Measurements from ENCODE around the gene SEMA5B. TPM values are rescaled to one million over a fixed set of nuclear protein-coding genes. Genes with fewer than 3 reads are reported as not detected.

Gene SEMA5B
- total and polyA plus RNA-seq, 2 of the 4 experiments (the other 2 are of a cell fraction), result not detected

- ATAC-seq (ENCODE audit: low read depth), result no peak
- no CpG with 5 or more reads among the region's 6 CpGs for WGBS, 2 experiments (ENCODE audit: extremely low coverage in 2 of 2, insufficient read length in 1 of 2)
- peaks cover 60% of the 10 kb centered on the region for H3K27me3 ChIP-seq (ENCODE audit: control insufficient read depth, insufficient read depth, low read length)
Observed at GRCh38 chr3:122923611-122924010, 104.0 kb downstream of the SEMA5B start.

More at GRCh38 chr3:122923611-122924010, 104.0 kb downstream of the SEMA5B start:
- no peak overlapping the region for H2BK15ac ChIP-seq (ENCODE audit: low read depth, low read length)
- dilution Hi-C loops (cut with HindIII; ENCODE audit: low sequenced_read_pairs, unreplicated experiment) (no loop called here), intact Hi-C loops (cut with micrococcal nuclease) (no loop called here), in situ Hi-C loops (cut with MboI; ENCODE audit: low sequenced_read_pairs) (no loop called here)
- H2BK5ac ChIP-seq (ENCODE audit: low read depth, low read length, poor library complexity, severe bottlenecking), result no peak overlapping the region
- TF ChIP-seq ELK1 (IDR thresholded peaks at IDR 0.05; ENCODE audit: borderline replicate concordance, low read depth, low read length) (no peak), MAZ (IDR thresholded peaks at IDR 0.05; ENCODE audit: borderline replicate concordance, low read depth, low read length) (no peak), CHD1 (IDR thresholded peaks at IDR 0.05; ENCODE audit: low read depth, low read length) (no peak)
- no peak overlapping the region for H3K14ac ChIP-seq (replicated peaks; ENCODE audit: low read depth, low read length)
- H4K91ac ChIP-seq (ENCODE audit: insufficient read depth, low read depth, low read length), result no peak overlapping the region
- H3K27ac ChIP-seq (ENCODE audit: insufficient read depth, low read length), result no peak overlapping the region
- H2AK9ac ChIP-seq (replicated peaks; ENCODE audit: low read depth, low read length, poor library complexity), result no peak overlapping the region
- H3K56ac ChIP-seq (ENCODE audit: extremely low read depth, insufficient read depth, low read length), result no peak overlapping the region
- no peaks in the 10 kb centered on the region for H3K79me1 ChIP-seq (ENCODE audit: low read depth in 1 of 2, low read length in 2 of 2)
- no peak overlapping the region for H3K4ac ChIP-seq (ENCODE audit: low read depth, low read length)
- H4K20me1 ChIP-seq (ENCODE audit: insufficient read depth, low read length), result no peaks in the 10 kb centered on the region
- H3K4me3 ChIP-seq (ENCODE audit: insufficient read depth, low read depth, low read length), result no peak overlapping the region
- H2AFZ ChIP-seq (replicated peaks; ENCODE audit: low read length, poor library complexity), result no peak overlapping the region
- H3K9ac ChIP-seq (ENCODE audit: low read depth, low read length), result no peak overlapping the region
- H3K9me3 ChIP-seq (ENCODE audit: control insufficient read depth, insufficient read depth, low read length), result no peaks in the 10 kb centered on the region; the same call in 1 of the 2 replicates
- ChIA-PET POLR2A (ENCODE audit: unreplicated experiment) (no interaction called here), CTCF (no interaction called here)
- H3K4me2 ChIP-seq (ENCODE audit: low read depth, low read length), result no peak overlapping the region
- H3K4me1 ChIP-seq (ENCODE audit: control insufficient read depth, insufficient read depth, low read length), result no peaks in the 10 kb centered on the region
- no peaks in the 10 kb centered on the region for H3K9me1 ChIP-seq (ENCODE audit: insufficient read depth, low read length)
- no peaks in the 10 kb centered on the region for H3K36me3 ChIP-seq (ENCODE audit: control insufficient read depth, insufficient read depth, low read length)
- H3K18ac ChIP-seq (ENCODE audit: low read depth, low read length), result no peak overlapping the region
- no peak overlapping the region for H4K8ac ChIP-seq (ENCODE audit: low read depth in 2 of 2, low read length in 2 of 2)
- no peak overlapping the region for H3K23ac ChIP-seq (ENCODE audit: low read depth, low read length)
- no peak overlapping the region for H2AK5ac ChIP-seq (ENCODE audit: low read depth, low read length)
- BruUV-seq (replicated peaks), result no TSS peak
- no peak overlapping the region for H4K5ac ChIP-seq (ENCODE audit: low read depth, low read length)
- no peak for DNase-seq
- H2BK120ac ChIP-seq (ENCODE audit: low read depth, low read length), result no peak overlapping the region
- no peak overlapping the region for H2BK20ac ChIP-seq (ENCODE audit: low read depth, low read length)

Measured in IMR-90 (cell line).